HG02885 (cell line): ENCODE data around the gene MUSK.

Source experiments
- ATAC-seq: cut with Tn5 transposase; IDR thresholded peaks from one replicate; pipeline ENCODE4 v1.9.1; 2021; ENCODE audit warnings: mild to moderate bottlenecking; ENCODE audit not compliant: unreplicated experiment, poor library complexity

The MUSK gene

DNA sequence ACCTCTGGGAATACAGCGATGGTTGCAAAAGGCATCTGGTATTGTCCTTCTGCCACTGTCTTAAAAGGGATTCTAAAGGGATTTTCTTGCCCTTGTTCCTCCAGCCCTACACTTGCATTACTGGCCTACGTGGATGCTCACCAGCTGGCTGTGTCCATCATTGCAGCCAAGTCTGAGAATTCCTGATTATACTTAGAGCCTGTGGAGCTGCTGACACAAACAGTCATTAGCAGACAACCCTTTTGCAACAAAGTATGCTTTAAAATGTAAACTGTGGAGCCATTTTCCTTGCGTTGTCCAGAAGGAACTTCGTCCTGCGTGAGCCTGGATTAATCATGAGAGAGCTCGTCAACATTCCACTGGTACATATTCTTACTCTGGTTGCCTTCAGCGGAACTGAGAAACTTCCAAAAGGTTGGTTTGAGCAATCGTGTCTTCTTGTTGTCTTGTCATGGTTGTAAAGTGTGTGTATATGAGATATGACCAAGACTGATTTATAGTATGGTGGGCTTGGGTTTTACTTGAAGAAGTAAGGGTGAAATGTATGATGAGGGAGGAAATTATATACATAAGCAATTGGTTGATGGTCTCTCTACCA is at the start of gene MUSK:
MUSK (plus strand) TSS at position 222 of the 598 bp plus-strand sequence; CDS start at position 336, 114 bp downstream.
- no peak for ATAC-seq

DNA sequence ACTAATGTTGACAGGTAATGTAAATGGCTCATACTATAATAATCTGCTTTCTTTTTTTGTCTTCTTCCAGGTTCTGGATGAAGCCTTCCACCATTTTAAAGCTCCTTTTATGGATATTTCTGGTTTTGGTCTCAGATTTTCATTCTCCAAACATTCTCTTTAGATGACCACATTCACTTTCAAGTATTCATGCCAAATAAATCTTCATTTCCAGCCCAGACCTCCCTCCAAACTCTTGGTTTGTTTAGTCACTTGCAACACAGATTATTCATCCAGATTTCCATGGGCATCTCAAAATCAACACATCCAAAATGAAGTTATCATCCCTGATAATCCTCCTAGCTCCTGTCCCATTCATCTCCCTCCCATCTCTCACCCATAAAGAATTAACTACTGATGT is 48.8 kb upstream of the MUSK start:
- no peak for ATAC-seq

DNA sequence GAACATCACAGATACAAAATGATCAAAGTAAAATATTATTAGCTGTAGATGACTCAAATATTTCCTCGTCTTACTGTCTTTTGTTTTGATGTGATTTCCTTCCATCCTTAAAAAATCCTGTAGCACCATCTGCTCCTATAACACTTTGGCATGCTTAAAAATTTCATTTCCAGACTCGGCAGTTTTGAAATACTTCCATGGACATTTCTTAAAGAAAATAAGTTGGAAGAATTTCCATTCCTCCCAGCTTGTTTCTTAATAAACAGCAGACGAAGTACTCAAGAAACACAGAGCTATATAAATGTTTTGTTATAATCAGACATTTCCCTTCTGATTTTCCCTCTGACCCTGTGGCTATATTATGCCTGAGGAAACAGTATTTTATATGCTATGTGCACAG is 47.9 kb upstream of the MUSK start:
- ATAC-seq: no peak

DNA sequence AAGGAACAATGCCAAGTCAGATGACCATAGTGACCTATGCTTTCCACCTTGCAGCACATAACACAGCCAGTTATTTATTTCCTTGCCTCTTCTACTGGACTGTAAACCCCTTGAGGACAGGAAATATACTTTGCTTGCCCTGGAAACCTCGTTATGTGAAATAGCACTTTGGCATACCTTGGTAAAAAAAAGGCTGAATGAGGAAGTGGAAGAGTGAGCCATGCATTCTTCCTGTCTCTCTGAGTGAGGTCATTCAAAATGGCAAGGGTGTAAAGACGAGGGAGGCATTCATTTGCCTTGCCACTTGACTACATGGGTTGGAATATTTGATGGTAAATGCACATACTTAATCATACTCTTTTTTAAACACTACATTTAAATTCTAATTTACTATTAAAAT is 46.2 kb upstream of the MUSK start:
- ATAC-seq: no peak

DNA sequence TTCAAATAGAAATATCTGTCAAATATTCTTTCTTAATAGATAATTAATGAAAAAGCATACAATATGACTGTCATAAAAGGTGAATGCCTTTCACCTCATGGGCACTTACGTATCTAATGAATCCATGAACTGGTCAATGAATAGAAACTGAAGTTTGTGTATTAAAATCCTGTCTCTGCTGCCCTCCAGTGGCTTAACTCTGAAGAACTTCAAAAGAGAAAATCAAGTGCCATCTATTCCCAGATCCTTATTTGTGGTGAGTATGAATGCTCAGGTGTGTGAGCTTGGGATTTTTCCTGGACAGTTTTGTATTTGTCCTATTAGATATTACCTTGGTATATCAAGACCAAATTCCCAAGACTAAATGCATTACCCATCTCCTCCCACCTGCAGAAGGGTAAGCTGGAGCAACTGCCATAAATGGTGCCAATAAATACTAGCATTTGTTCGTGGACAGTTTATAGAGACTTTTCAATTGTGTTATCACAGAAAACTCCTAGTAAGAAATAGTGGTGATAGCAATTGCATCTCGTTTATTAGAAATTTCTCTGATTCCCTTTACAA is 45.0 kb upstream of the MUSK start:
- ATAC-seq: no peak

DNA sequence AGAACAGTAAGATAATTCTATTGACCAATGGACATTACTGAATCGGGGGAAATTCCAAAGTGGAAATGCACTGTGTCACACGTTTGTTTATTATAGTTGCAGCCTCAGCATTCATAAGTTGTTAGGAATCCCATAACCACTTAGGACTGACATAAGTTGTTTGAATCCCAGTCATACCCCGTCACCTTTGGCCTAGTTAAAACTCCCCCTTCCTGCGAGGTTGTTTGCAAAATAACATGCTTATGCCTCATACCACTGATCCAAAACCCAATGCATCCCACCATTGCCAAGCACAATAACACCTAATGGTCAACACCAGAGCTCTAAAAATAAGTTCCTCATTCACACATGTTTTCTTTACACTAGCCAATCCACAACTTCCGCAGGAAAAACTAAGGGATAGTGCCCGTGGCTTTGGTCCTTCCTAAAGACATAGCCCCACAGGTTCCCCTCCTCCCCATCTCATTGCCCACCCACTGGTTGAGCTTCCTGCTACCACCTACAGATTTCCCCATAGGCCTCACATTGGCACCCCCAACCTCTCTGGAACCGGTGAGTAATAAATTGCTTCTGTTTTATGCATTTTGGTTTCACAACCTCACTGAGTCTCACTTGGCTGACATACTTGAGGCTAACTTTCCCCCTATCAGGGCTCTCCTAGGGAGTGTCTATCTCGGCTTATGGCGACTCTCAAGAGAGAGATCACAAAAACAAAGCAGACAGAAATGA is 42.3 kb upstream of the MUSK start:
- ATAC-seq: peak; percentile 96

DNA sequence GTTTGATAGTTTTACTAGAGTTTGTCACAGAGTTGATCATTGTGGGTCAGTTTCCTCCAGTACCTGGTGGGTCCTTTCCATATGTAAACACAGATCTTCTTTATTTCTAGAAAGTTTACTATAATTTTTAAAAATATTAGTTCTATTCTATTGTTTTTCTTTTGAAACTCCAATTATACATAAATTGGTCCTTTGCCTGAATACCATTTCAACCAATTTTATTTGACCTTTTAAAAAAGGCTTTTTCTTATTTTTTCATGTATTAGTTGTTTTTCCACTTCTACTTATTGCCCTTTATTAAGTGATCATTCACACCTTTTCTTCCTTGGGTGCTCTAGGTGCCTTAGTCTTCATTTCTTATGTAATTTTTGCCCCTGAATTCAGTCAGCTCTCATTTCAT is 33.0 kb upstream of the MUSK start:
- ATAC-seq: no peak

DNA sequence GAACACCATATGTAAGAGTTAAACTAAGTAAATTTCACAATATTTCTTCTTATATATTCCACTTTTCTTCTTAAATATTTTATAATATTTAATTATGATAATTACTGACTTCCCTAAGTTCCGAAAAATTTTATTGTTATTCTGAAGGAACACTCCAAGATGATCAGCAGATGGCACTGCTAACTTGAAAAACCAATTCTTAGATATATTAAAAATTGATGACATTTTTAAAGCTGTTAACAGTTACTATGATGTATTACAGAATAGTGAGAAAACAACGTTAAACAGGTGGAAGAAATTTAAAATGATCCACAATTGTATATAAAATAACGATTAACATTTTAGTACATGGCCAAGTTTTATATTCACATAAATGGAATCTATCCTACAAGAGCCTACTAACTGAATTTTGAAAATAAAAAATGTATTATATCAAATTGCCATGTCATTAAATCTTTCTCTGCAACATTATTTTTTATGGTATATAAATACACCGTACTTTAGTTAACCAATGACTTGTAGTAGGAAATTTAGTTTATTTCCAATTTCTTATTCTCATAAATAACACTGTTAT is 30.1 kb upstream of the MUSK start:
- no peak for ATAC-seq

DNA sequence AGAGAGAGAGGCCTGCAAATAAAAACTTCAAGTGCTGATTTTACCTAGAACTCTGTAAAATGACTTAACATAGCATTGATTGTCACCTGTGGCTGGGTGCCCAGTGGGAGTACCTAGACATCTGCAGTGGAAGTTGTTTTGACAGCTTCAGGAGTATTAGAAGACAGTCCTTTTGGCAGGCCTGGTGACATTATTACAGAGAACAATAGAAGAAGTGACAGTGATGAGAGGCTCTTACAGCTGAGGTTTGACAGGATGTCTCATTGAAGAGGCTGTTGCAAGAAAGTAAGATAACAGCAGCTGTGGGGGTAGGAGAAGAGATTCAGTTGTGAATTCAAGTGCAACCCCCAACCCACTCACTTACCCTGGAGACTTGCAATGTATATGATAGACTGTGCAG is 27.9 kb upstream of the MUSK start:
- ATAC-seq: no peak

DNA sequence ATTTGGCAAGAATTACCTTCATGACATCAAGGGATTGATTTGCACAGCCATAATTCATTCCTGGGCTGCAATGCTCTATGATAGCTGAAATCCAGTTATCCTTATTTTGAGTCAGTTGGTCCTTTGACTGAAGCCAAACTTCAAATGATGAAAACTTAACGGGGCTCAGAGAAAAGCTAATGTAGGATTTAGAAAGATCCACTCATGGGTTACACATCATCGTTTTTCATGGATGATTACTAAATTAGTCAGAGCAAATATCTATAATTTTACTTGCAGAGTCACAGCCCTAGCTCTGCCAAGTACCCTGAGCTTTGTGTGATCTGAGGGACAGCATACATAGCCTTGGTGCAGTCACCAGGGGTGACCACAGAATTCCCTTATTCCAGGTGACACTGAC is 27.3 kb upstream of the MUSK start:
- ATAC-seq: no peak

DNA sequence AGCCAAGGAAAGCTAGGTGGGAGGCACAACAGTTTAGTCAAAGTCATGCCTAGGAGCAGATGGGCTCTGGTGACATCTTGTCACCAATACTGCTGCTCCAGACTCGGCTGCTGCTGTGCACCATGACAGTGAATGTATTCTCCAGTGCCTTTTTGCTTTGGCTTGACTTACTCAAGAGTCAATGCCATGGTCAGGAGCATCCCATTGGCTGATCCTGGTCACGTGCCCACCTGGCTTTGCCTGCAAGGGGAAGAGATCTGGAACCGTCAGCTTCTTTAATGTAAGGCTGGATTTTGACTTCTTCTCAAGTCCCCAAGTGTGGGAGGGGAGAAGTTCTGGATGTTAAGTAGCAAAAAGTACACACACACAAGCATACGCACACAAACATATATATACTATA is 19.9 kb upstream of the MUSK start:
- ATAC-seq: no peak

DNA sequence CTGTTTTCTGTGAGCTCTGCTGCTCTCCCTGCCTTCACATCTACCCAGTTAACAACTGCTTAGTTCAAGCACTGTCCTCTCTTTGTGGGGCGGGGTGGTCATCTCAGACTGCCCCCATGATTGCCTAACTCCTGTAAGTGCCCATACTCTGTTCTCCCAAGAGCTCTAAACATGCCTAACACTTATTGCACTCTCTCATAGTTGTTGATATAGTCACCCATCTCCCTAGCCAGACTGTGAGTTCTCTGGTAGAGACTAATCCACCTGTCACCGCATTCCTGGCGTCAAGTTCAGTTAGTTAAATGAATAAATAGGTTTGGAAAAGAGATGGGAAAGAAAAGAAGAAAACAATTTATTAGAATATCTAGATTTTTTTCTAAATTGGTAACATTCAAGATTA is 18.3 kb upstream of the MUSK start:
- ATAC-seq: no peak

DNA sequence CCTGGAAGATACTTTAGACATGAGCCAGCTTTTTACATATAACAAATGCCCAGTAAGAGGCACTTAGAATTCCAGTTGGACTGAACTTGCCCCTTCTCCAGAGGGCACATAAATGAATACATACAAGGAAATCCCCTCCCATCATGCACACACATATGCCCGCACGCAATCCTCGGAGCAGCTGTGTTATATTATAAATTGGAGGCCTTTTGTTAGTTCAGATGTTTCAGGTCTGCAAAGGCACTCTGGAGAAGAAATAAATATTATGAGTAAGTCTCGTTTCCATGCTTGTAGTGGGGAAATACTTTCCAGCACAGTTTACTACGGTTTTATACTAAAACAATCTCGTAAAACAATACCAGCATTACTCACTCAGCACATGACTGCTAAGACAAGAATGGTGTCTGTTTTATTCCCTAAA is 17.6 kb upstream of the MUSK start:
- no peak for ATAC-seq

DNA sequence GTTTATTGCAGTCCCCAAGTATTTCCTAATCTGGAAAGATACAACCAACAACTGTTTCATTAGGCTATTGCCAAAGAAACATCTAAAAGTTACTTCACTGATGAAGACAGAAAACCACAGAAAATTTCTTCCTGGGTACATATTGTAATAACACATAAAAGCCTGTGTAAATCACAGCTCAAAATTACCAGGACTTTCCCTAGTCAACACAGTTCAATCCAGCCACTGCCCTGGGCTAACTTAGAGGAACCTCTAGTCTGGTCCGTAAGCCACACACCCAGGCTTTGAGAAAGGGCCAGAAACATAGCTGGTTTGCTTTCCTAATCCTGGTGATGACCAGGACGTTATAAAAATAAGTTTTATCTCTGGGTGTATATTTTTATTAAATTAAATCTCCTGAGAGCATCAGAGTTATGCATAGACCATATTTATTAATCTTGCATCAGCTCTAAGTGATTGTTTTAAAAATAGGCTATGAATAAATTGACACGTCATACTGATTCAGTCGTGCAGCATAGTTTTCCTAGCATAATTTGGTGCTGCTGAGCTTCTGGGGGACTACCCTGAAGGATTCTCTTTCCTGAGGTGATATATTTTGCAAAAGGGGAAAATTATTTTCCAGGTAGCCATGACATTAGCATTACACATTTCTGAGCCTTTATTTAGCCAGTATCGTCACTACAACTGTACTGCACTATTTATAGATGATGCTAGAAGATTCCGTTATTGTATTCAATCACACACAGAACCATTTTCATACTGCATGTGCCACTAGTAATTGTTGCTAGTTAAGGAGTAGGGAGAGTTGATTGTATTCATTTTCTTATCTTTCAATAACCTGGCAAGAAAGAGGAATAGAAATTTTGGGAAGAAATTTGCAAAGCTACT is 12.6 kb upstream of the MUSK start:
- no peak for ATAC-seq

DNA sequence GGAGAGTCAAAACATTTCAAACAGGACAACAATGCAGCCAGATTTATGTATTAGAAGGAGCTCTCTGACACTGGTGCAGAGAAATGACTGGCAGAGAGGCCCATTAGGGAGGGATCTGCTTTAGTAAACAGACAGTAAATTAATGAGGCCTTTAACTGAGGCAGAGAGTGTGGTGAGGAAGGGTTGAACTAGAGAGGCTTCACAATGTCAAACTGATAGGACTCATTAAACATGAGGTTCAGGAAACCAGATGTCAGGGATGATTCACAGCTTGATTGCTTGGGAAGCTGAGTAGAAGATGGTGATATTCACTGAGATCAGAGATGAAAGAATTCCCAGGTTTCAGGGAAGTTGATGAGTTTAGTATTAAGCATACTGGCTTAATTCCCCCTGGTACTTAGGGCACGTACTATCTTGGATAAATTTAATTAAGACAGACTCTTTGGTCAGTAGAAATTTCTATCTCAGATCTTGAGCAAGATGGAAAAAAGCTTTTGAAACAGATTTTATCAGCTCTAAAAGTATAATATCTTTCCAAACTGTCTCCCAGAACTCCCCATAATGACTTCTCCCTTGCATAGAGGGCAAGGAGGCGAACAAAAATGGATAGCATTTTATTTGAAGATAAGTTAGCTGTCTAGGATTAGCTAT is 8.6 kb upstream of the MUSK start:
- ATAC-seq: no peak

DNA sequence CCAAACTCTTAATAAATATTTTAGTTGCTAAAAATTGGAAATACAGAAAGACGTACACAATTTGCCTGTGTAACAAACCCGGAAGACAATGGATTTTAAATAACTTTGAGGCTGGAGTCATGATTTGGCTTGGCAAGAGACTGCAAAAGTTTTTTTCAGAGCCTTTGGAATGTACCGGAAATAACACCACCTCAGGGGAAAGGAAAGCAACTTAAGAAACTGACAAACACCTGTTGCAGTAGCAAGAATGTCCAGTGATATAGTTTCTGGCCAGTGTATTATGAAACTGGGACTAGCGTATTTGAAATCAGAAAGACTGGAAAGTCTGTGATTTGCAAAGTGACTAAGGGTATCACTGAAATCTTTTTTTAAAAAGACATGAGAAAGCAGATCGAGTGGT is 842 bp downstream of the MUSK start:
- no peak for ATAC-seq

DNA sequence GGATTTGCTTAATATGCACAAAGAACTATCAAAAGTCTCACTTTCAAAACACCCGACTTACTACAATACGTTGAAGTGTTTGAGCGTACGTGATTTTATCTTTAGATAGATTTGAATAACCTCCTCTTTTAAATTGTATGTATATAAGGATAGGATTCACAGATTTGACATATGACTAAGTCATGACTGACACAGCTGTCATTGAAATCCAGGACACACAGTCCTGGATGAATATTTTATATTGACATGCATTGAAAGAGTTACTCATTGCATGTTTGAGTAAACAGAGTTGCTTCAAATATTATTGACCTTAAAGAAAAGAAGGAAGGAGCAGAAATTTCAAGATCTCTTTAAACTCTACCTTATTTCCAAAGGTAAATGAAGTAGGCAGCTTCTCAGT is 3.3 kb downstream of the MUSK start:
- ATAC-seq: no peak

DNA sequence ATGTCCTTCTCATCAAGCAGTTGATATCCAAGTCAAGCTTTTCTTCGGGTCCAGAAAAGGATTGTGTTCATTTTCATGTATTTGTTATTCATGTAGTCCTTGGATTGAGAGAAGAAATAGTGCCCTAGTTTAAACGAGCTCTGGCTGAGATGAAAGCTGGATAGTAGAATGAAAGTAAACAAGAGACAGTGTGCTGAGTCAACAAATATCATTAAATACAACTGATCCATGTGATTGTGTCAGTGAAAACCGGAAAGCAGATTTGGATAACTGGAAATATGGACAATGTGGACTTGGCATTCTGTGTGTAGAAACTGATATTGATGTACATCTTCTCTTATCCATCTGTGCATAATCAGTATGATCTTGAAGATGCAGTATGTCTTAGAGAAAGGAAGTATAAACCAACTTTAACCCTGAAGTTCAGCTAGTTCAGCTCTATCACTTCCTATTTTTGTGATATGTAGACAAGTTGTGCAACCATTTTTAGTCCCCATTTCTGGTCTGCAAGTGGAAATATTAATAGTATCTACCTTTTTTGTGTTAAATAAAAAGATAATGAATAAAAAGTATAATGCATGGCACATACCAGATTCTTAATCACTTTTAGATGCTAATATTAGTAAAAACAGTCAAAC is 4.4 kb downstream of the MUSK start:
- ATAC-seq: no peak

DNA sequence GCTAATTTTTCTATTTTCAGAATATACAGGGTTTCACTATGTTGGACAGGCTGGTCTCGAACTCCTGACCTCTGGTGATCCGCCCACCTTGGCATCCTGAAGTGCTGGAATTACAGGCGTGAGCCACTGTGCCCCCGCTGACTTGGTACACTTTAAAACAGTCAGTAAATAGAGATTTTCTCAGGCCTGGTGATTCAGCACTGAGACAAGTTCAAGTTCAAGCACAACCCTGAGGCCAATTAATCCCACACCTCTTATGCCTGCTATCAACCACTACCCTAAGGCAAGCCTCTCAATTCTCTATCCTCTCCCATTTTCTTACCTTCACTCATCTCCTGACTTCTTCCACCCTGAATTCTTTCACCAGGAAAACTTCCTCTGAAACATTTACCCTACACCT is 18.9 kb downstream of the MUSK start:
- ATAC-seq: no peak

DNA sequence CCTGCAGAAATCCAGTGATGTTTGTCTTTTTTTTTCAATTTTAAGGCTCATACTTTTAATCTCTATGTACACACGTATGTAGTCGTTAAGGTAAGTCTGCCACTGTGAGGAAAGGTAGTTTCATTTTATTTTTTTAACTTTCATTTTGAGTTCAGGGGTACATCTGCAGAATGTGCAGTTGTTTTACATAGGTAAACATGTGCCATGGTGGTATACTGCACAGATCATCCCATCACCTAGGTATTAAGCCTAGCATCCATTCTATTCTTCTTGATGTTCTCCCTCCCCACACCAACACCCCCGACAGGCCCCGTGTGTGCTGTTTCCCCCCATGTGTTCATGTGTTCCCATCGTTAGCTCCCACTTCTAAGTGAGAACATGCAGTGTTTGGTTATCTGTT is 19.7 kb downstream of the MUSK start:
- ATAC-seq: no peak
